DMS153 treated with DMSO at 0.1 percent for 48 hours (cell line): ENCODE data around the gene TLX2.
"Not testable (repeated sequence)": the region's sequence is repeated elsewhere in the genome, so short reads cannot be mapped to it uniquely, and the experiment has no call there.

Experiments
- DNase-seq: peaks from one replicate; lab custom pipeline; 2025; ENCODE audit not compliant: unreplicated experiment; lab: John Stamatoyannopoulos, UW

TLX2 gene

GRCh38 chr2:74514368-74515270 is at the start of gene TLX2:
TSS of gene TLX2 (plus strand) at chr2:74514450. CDS start at chr2:74514807, 357 bp downstream.
- no peak for DNase-seq

GRCh38 chr2:74470742-74471141 is 43.5 kb upstream of the TLX2 start:
- not testable (repeated sequence) for DNase-seq

- no peak for DNase-seq
Observed at GRCh38 chr2:74471332-74472065, 42.8 kb upstream of the TLX2 start.

- DNase-seq, result peak; percentile 75
Observed at GRCh38 chr2:74472086-74472944, 41.9 kb upstream of the TLX2 start, which contains the start of gene MRPL53. TSS of gene MRPL53 (minus strand) at chr2:74472680. CDS start at chr2:74472660, 20 bp downstream.

- DNase-seq, result no peak
Observed at GRCh38 chr2:74472945-74473258, 41.3 kb upstream of the TLX2 start.

- DNase-seq, result no peak
Observed at GRCh38 chr2:74474481-74474880, 39.8 kb upstream of the TLX2 start.

- no peak for DNase-seq
Observed at GRCh38 chr2:74474899-74475298, 39.4 kb upstream of the TLX2 start.

- no peak for DNase-seq
Observed at GRCh38 chr2:74481431-74481830, 32.8 kb upstream of the TLX2 start.

GRCh38 chr2:74481961-74482800 is 32.1 kb upstream of the TLX2 start:
- no peak for DNase-seq

- peak; percentile 98 for DNase-seq
Observed at GRCh38 chr2:74482801-74483674, 31.2 kb upstream of the TLX2 start, which contains the start of the genes CCDC142 and TTC31. TSS of gene CCDC142 (minus strand) at chr2:74482998. CDS start at chr2:74482837, 161 bp downstream. TSS of gene TTC31 (plus strand) at chr2:74483081. CDS start at chr2:74483096, 15 bp downstream.

- DNase-seq, result not testable (repeated sequence)
Observed at GRCh38 chr2:74483675-74484164, 30.5 kb upstream of the TLX2 start.

- no peak for DNase-seq
Observed at GRCh38 chr2:74486141-74486540, 28.1 kb upstream of the TLX2 start.

- DNase-seq, result no peak
Observed at GRCh38 chr2:74488643-74489481, 25.4 kb upstream of the TLX2 start.

GRCh38 chr2:74489906-74490305 is 24.3 kb upstream of the TLX2 start:
- no peak for DNase-seq

GRCh38 chr2:74491648-74492544 is 22.4 kb upstream of the TLX2 start:
- DNase-seq, result no peak

- DNase-seq, result no peak
Observed at GRCh38 chr2:74493546-74493945, 20.7 kb upstream of the TLX2 start.

GRCh38 chr2:74495440-74495839 is 18.8 kb upstream of the TLX2 start:
- no peak for DNase-seq
